Endothelial cell of umbilical vein (primary cell): ENCODE results near the gene LURAP1L. TPM values are rescaled to one million over a fixed set of nuclear protein-coding genes. Genes with fewer than 3 reads are reported as not detected.

ENCODE experiments used
- BruUV-seq: library from RNA; stranded (reverse); fragments of 400-500 nt; replicated peaks from 2 replicates; lab custom pipeline; 2021; lab: Mats Ljungman, UMichigan
- CTCF ChIA-PET: fragments of 300-600, 350-600 bp; sonication (Branson Sonifier 250); formaldehyde crosslinking; loops from one replicate; lab custom pipeline; 2021; ENCODE audit warnings: antibody characterized with exemption, inconsistent platforms; lab: Charles Lee
- POLR2A ChIA-PET: fragments of 300-600, 350-600 bp; sonication (Branson Sonifier 250); formaldehyde crosslinking; loops from one replicate; lab custom pipeline; 2021; ENCODE audit warnings: antibody characterized with exemption, inconsistent platforms; lab: Charles Lee
- DNase-seq: peaks from one replicate; pipeline ENCODE4 v3.0.0-alpha.2; 2011; ENCODE audit warnings: low read depth, low spot score
- FAIRE-seq: peaks from 2 replicates; lab custom pipeline; 2011; peaks lifted over from hg19 to GRCh38; lab: Jason Lieb, UNC
- H2AFZ ChIP-seq: 2 replicates; pipeline ENCODE4 v1.6.0; 2012; ENCODE audit warnings: low read depth, low read length, control low read depth, inconsistent platforms
- H3K27ac ChIP-seq: 2 replicates; pipeline ENCODE4 v1.5.1; 2011; ENCODE audit warnings: low read depth, mild to moderate bottlenecking, control low read depth, low read length, moderate library complexity; ENCODE audit not compliant: insufficient read depth
- H3K27me3 ChIP-seq, 2 experiments: 2 replicates each; pipeline versions ENCODE4 v1.6.0 to v1.6.1; 2011; ENCODE audit warnings: low read length in 2 of 2, mixed read lengths in 1 of 2; ENCODE audit not compliant: control insufficient read depth in 2 of 2, insufficient read depth in 2 of 2
- H3K36me3 ChIP-seq, 2 experiments: 2 replicates in 1 of 2; 3 replicates in 1 of 2; pipeline ENCODE4 v1.5.1; 2011; ENCODE audit warnings: low read length in 2 of 2, mild to moderate bottlenecking in 1 of 2, moderate library complexity in 1 of 2; ENCODE audit not compliant: control insufficient read depth in 2 of 2, insufficient read depth in 2 of 2; ENCODE audit errors: extremely low read depth in 1 of 2
- H3K4me1 ChIP-seq: 3 replicates; pipeline ENCODE4 v1.5.1; 2011; ENCODE audit warnings: mild to moderate bottlenecking, low read length; ENCODE audit not compliant: control insufficient read depth, insufficient read depth; ENCODE audit errors: extremely low read depth
- H3K4me2 ChIP-seq: 2 replicates; pipeline ENCODE4 v1.6.1; 2011; ENCODE audit warnings: low read length, control low read depth, mixed read lengths; ENCODE audit not compliant: insufficient read depth
- H3K4me3 ChIP-seq, 3 experiments: fragments of 200-600 bp in 1 of 3; sonication (generic), shearing (Covaris generic) in 1 of 3; replicated peaks in 1 of 3; 2 replicates each; pipeline ENCODE4 v1.5.1; 2011 to 2016; ENCODE audit warnings: control low read depth in 3 of 3, low read length in 3 of 3, mild to moderate bottlenecking in 2 of 3, inconsistent platforms in 1 of 3, low read depth in 1 of 3, moderate library complexity in 1 of 3; ENCODE audit not compliant: insufficient read depth in 1 of 3
- H3K79me2 ChIP-seq: 2 replicates; pipeline ENCODE4 v1.6.0; 2012; ENCODE audit warnings: low read length, inconsistent platforms; ENCODE audit not compliant: control insufficient read depth, insufficient read depth
- H3K9ac ChIP-seq: replicated peaks from 2 replicates; pipeline ENCODE3; 2011; ENCODE audit warnings: low read length, control low read depth; ENCODE audit not compliant: insufficient read depth; ENCODE audit errors: extremely low read depth
- H3K9me1 ChIP-seq: replicated peaks from 3 replicates; pipeline ENCODE4 v1.6.0; 2011; ENCODE audit warnings: mild to moderate bottlenecking, low read length; ENCODE audit not compliant: control insufficient read depth, insufficient read depth; ENCODE audit errors: extremely low read depth
- H3K9me3 ChIP-seq: replicated peaks from 2 replicates; pipeline ENCODE4 v1.5.1; 2012; ENCODE audit warnings: low read length, inconsistent platforms; ENCODE audit not compliant: control insufficient read depth, insufficient read depth
- H4K20me1 ChIP-seq: replicated peaks from 2 replicates; pipeline ENCODE3; 2011; ENCODE audit warnings: mild to moderate bottlenecking, low read length; ENCODE audit not compliant: control insufficient read depth, insufficient read depth; ENCODE audit errors: extremely low read depth
- CTCF ChIP-seq, 2 donors: IDR thresholded peaks; 1 replicate in 1 of 2; 2 replicates in 1 of 2; pipeline ENCODE4 v1.5.1; 2011; ENCODE audit warnings: low read length in 2 of 2, mild to moderate bottlenecking in 2 of 2, moderate library complexity in 2 of 2, control low read depth in 1 of 2, inconsistent platforms in 1 of 2, low read depth in 1 of 2; ENCODE audit not compliant: insufficient read depth in 1 of 2; ENCODE audit errors: extremely low read depth in 1 of 2
- EZH2 ChIP-seq: IDR thresholded peaks from 2 replicates; pipeline ENCODE4 v1.6.1; 2012; ENCODE audit warnings: borderline replicate concordance, low read depth, mild to moderate bottlenecking, moderate library complexity, low read length, inconsistent platforms; ENCODE audit not compliant: severe bottlenecking
- FOS ChIP-seq: IDR thresholded peaks from 2 replicates; pipeline ENCODE4 v1.6.1; 2011; ENCODE audit warnings: mild to moderate bottlenecking, low read length, moderate library complexity, borderline replicate concordance; ENCODE audit not compliant: insufficient read depth
- GATA2 ChIP-seq: IDR thresholded peaks from 2 replicates; pipeline ENCODE4 v1.7.0; 2011; ENCODE audit warnings: low read depth, mild to moderate bottlenecking, moderate library complexity, mixed read lengths, low read length; ENCODE audit not compliant: insufficient read length, insufficient read depth
- JUN ChIP-seq: IDR thresholded peaks from 2 replicates; pipeline ENCODE4 v1.6.1; 2011; ENCODE audit warnings: borderline replicate concordance, low read depth; ENCODE audit not compliant: insufficient read length, insufficient read depth
- MYC ChIP-seq: IDR thresholded peaks from one replicate; pipeline ENCODE4 v1.6.1; 2011; ENCODE audit warnings: mild to moderate bottlenecking, low read depth, low read length
- POLR2A ChIP-seq: IDR thresholded peaks from 2 replicates; pipeline ENCODE4 v1.6.1; 2012; ENCODE audit warnings: low read depth, mild to moderate bottlenecking, control low read depth, low read length
- POLR2AphosphoS5 ChIP-seq: IDR thresholded peaks from 2 replicates; pipeline ENCODE4 v1.6.1; 2012; ENCODE audit warnings: low read depth, mild to moderate bottlenecking, control low read depth, low read length, moderate library complexity; ENCODE audit not compliant: insufficient read depth
- dilution Hi-C: fragments of 300-500 bp; cut with MboI; formaldehyde crosslinking; loops from one replicate; pipeline ENCODE4 v1.15.0; 2019; ENCODE audit warnings: low sequenced_read_pairs; ENCODE audit not compliant: extremely low pct_ligation_motif_present
- intact Hi-C: fragments of 100-400 bp; cut with micrococcal nuclease; formaldehyde crosslinking; loops from one replicate; pipeline ENCODE4 v1.10.0; 2022
- polyA plus RNA-seq, 4 experiments: library from polyadenylated mRNA; depleted of rRNA in 3 of 4; stranded (reverse) in 3 of 4; unstranded in 1 of 4; fragments of >200 nt; gene quantifications; 2 replicates each; pipeline versions ENCODE4 v1.2.1 to v1.2.3, GENCODE V29; 2011 to 2012; ENCODE audit warnings: missing spikeins in 1 of 4
- total RNA-seq: library from RNA; stranded (reverse); gene quantifications from 2 replicates; pipeline ENCODE4 v1.2.3, GENCODE V29; 2021
- TF ChIP-seq, protein P1 (sequence below): IDR thresholded peaks from 2 replicates; pipeline ENCODE4 v1.6.1; 2011; ENCODE audit not compliant: insufficient read depth, insufficient read length

The LURAP1L gene
- total and polyA plus RNA-seq, 2 donors (not counting 3 experiments of a cell fraction or from before 2014, with no cell fraction given), result 1.5 to 3.3 TPM

DNA sequence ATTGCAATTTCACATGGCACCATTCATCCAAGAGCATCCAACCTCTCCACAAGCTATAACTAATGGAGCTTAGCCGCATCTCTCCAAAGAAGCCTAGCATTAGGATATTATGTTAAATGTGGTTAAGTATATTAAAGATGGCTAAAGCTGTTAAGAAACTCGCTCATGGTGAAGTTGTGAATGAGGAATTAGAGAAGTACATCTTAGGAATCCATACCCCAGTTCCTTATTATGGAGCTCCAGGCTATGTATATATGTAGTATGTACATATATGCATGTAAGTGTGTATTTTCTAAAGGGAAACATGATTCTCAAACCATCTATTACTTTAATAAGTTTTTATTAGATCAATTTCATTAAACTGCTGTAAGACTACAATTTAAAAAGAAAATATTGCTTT lies 26.4 kb downstream of the LURAP1L start:
- Histone ChIP-seq H3K4me1 (peaks cover 10% of the 10 kb centered on the region), H2AFZ (no peak overlapping the region), H3K79me2 (no peaks in the 10 kb centered on the region), H4K20me1 (no peaks in the 10 kb centered on the region), H3K27me3 (no peaks in the 10 kb centered on the region), H3K4me2 (no peak overlapping the region), H3K36me3 (no peaks in the 10 kb centered on the region), H3K9ac (no peak overlapping the region), H3K27ac (no peak overlapping the region), H3K9me3 (no peaks in the 10 kb centered on the region), H3K4me3 (no peak overlapping the region), H3K9me1 (no peaks in the 10 kb centered on the region)
- ChIA-PET POLR2A (no interaction called here), CTCF (interaction anchor here (1.4 to 2.2 kb wide), 3 partner anchors 13 to 25 kb away, joined by 3 to 5 read pairs (median 5); no protein-coding TSS in a partner anchor)
- DNase-seq, result no peak
- intact Hi-C loops, result loop anchor here (2.0 kb wide), 1 partner anchor 24 kb away; no protein-coding TSS in a partner anchor
- dilution Hi-C loops, result no loop called here
- no peak for FAIRE-seq
- no TSS peak for BruUV-seq
- TF ChIP-seq JUN (no peak), CTCF (IDR thresholded peaks at IDR 0.05; ENCODE audit: extremely low read depth in 1 of 2, insufficient read depth in 1 of 2, low read depth in 1 of 2, low read length in 2 of 2) (no peak), EZH2 (no peak), MYC (no peak), GATA2 (no peak), POLR2AphosphoS5 (no peak), FOS (no peak), POLR2A (no peak)
- TF ChIP-seq, protein P1, sequence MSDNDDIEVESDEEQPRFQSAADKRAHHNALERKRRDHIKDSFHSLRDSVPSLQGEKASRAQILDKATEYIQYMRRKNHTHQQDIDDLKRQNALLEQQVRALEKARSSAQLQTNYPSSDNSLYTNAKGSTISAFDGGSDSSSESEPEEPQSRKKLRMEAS, result no peak
